Endothelial cell of umbilical vein (primary cell): Measurements from ENCODE around the gene EVI5. TPM values are rescaled to one million over a fixed set of nuclear protein-coding genes. Genes with fewer than 3 reads are reported as not detected.

ENCODE experiments used
- Bru-seq: library from RNA; stranded (reverse); fragments of 400-500 nt; gene quantifications from one replicate; lab custom pipeline; 2021; lab: Mats Ljungman, UMichigan
- BruChase-seq, 2 experiments: library from RNA; stranded (reverse); fragments of 400-500 nt; gene quantifications; one replicate each; lab custom pipeline; 2021; lab: Mats Ljungman, UMichigan
- BruUV-seq: library from RNA; stranded (reverse); fragments of 400-500 nt; replicated peaks from 2 replicates; lab custom pipeline; 2021; lab: Mats Ljungman, UMichigan
- CTCF ChIA-PET: fragments of 300-600, 350-600 bp; sonication (Branson Sonifier 250); formaldehyde crosslinking; loops from one replicate; lab custom pipeline; 2021; ENCODE audit warnings: antibody characterized with exemption, inconsistent platforms; lab: Charles Lee
- POLR2A ChIA-PET: fragments of 300-600, 350-600 bp; sonication (Branson Sonifier 250); formaldehyde crosslinking; loops from one replicate; lab custom pipeline; 2021; ENCODE audit warnings: antibody characterized with exemption, inconsistent platforms; lab: Charles Lee
- DNase-seq: peaks from one replicate; pipeline ENCODE4 v3.0.0-alpha.2; 2011; ENCODE audit warnings: low read depth, low spot score
- FAIRE-seq: peaks from 2 replicates; lab custom pipeline; 2011; peaks lifted over from hg19 to GRCh38; lab: Jason Lieb, UNC
- H2AFZ ChIP-seq: 2 replicates; pipeline ENCODE4 v1.6.0; 2012; ENCODE audit warnings: low read depth, low read length, control low read depth, inconsistent platforms
- H3K27ac ChIP-seq: 2 replicates; pipeline ENCODE4 v1.5.1; 2011; ENCODE audit warnings: low read depth, mild to moderate bottlenecking, control low read depth, low read length, moderate library complexity; ENCODE audit not compliant: insufficient read depth
- H3K27me3 ChIP-seq, 2 experiments: 2 replicates each; pipeline versions ENCODE4 v1.6.0 to v1.6.1; 2011; ENCODE audit warnings: low read length in 2 of 2, mixed read lengths in 1 of 2; ENCODE audit not compliant: control insufficient read depth in 2 of 2, insufficient read depth in 2 of 2
- H3K36me3 ChIP-seq, 2 experiments: 2 replicates in 1 of 2; 3 replicates in 1 of 2; pipeline ENCODE4 v1.5.1; 2011; ENCODE audit warnings: low read length in 2 of 2, mild to moderate bottlenecking in 1 of 2, moderate library complexity in 1 of 2; ENCODE audit not compliant: control insufficient read depth in 2 of 2, insufficient read depth in 2 of 2; ENCODE audit errors: extremely low read depth in 1 of 2
- H3K4me1 ChIP-seq: 3 replicates; pipeline ENCODE4 v1.5.1; 2011; ENCODE audit warnings: mild to moderate bottlenecking, low read length; ENCODE audit not compliant: control insufficient read depth, insufficient read depth; ENCODE audit errors: extremely low read depth
- H3K4me2 ChIP-seq: 2 replicates; pipeline ENCODE4 v1.6.1; 2011; ENCODE audit warnings: low read length, control low read depth, mixed read lengths; ENCODE audit not compliant: insufficient read depth
- H3K4me3 ChIP-seq, 3 experiments: fragments of 200-600 bp in 1 of 3; sonication (generic), shearing (Covaris generic) in 1 of 3; replicated peaks in 1 of 3; 2 replicates each; pipeline ENCODE4 v1.5.1; 2011 to 2016; ENCODE audit warnings: control low read depth in 3 of 3, low read length in 3 of 3, mild to moderate bottlenecking in 2 of 3, inconsistent platforms in 1 of 3, low read depth in 1 of 3, moderate library complexity in 1 of 3; ENCODE audit not compliant: insufficient read depth in 1 of 3
- H3K79me2 ChIP-seq: 2 replicates; pipeline ENCODE4 v1.6.0; 2012; ENCODE audit warnings: low read length, inconsistent platforms; ENCODE audit not compliant: control insufficient read depth, insufficient read depth
- H3K9ac ChIP-seq: replicated peaks from 2 replicates; pipeline ENCODE3; 2011; ENCODE audit warnings: low read length, control low read depth; ENCODE audit not compliant: insufficient read depth; ENCODE audit errors: extremely low read depth
- H3K9me1 ChIP-seq: replicated peaks from 3 replicates; pipeline ENCODE4 v1.6.0; 2011; ENCODE audit warnings: mild to moderate bottlenecking, low read length; ENCODE audit not compliant: control insufficient read depth, insufficient read depth; ENCODE audit errors: extremely low read depth
- H3K9me3 ChIP-seq: replicated peaks from 2 replicates; pipeline ENCODE4 v1.5.1; 2012; ENCODE audit warnings: low read length, inconsistent platforms; ENCODE audit not compliant: control insufficient read depth, insufficient read depth
- H4K20me1 ChIP-seq: replicated peaks from 2 replicates; pipeline ENCODE3; 2011; ENCODE audit warnings: mild to moderate bottlenecking, low read length; ENCODE audit not compliant: control insufficient read depth, insufficient read depth; ENCODE audit errors: extremely low read depth
- EZH2 ChIP-seq: IDR thresholded peaks from 2 replicates; pipeline ENCODE4 v1.6.1; 2012; ENCODE audit warnings: borderline replicate concordance, low read depth, mild to moderate bottlenecking, moderate library complexity, low read length, inconsistent platforms; ENCODE audit not compliant: severe bottlenecking
- MAX ChIP-seq: IDR thresholded peaks from 2 replicates; pipeline ENCODE4 v1.6.1; 2011; ENCODE audit not compliant: insufficient read depth, insufficient read length
- POLR2A ChIP-seq: IDR thresholded peaks from 2 replicates; pipeline ENCODE4 v1.6.1; 2012; ENCODE audit warnings: low read depth, mild to moderate bottlenecking, control low read depth, low read length
- POLR2AphosphoS5 ChIP-seq: IDR thresholded peaks from 2 replicates; pipeline ENCODE4 v1.6.1; 2012; ENCODE audit warnings: low read depth, mild to moderate bottlenecking, control low read depth, low read length, moderate library complexity; ENCODE audit not compliant: insufficient read depth
- dilution Hi-C: fragments of 300-500 bp; cut with MboI; formaldehyde crosslinking; loops from one replicate; pipeline ENCODE4 v1.15.0; 2019; ENCODE audit warnings: low sequenced_read_pairs; ENCODE audit not compliant: extremely low pct_ligation_motif_present
- intact Hi-C: fragments of 100-400 bp; cut with micrococcal nuclease; formaldehyde crosslinking; loops from one replicate; pipeline ENCODE4 v1.10.0; 2022
- long read RNA-seq: library from polyadenylated mRNA; stranded (forward); transcript quantifications from one replicate; pipeline ENCODE4 v2.0.0, GENCODE V29; 2021
- polyA minus RNA-seq, 3 experiments: library from RNA; depleted of rRNA, polyadenylated mRNA; stranded (reverse); fragments of >200 nt; gene quantifications; 1 replicate in 1 of 3; 2 replicates in 2 of 3; pipeline ENCODE4 v1.2.3, GENCODE V29; 2011
- polyA plus RNA-seq, 4 experiments: library from polyadenylated mRNA; depleted of rRNA in 3 of 4; stranded (reverse) in 3 of 4; unstranded in 1 of 4; fragments of >200 nt; gene quantifications; 2 replicates each; pipeline versions ENCODE4 v1.2.1 to v1.2.3, GENCODE V29; 2011 to 2012; ENCODE audit warnings: missing spikeins in 1 of 4
- total RNA-seq: library from RNA; stranded (reverse); gene quantifications from 2 replicates; pipeline ENCODE4 v1.2.3, GENCODE V29; 2021

EVI5 gene
- total RNA-seq, result 26.2 and 34.4 TPM in 2 replicates
- 5.0 TPM in 2 replicates for polyA plus RNA-seq
- polyA plus RNA-seq (2011; cell fraction: cytosol; rRNA removed), result 7.5 and 7.7 TPM in 2 replicates
- polyA plus RNA-seq (2011; cell fraction: nucleus; rRNA removed), result 8.2 and 11.2 TPM in 2 replicates
- 8.0 and 11.0 TPM in 2 replicates for polyA plus RNA-seq (2012)
- 14.8 and 23.3 TPM in 2 replicates for polyA minus RNA-seq
- 15.6 TPM for polyA minus RNA-seq (2011; cell fraction: cytosol; rRNA and poly(A)+ RNA removed)
- polyA minus RNA-seq (2011; cell fraction: nucleus; rRNA and poly(A)+ RNA removed), result 30.0 and 35.6 TPM in 2 replicates
- Bru-seq, nascent RNA, result percentile 80 among the genes with signal in this experiment
- percentile 70 among the genes with signal in this experiment for BruChase-seq, experiment 1, labeled RNA remaining after a 6-hour chase
- percentile 75 among the genes with signal in this experiment for BruChase-seq, experiment 2, labeled RNA remaining after a 2-hour chase
- long read RNA-seq, partial matches to known transcripts, result 3 of 25 reads
- long read RNA-seq, other reads (novel, unspliced or antisense), result 22 of 25 reads

GRCh38 chr1:92784639-92785500, at the start of gene EVI5:
EVI5 (minus strand) TSS chr1:92785108; CDS start chr1:92736546, 48,562 bp downstream.
- BruUV-seq, result TSS peak; percentile 5
- H3K4me2 ChIP-seq, result peak within 1 kb of the TSS; percentile 97
- dilution Hi-C loops, result no loop called here
- POLR2A ChIA-PET, result interaction anchor here (1.1 kb wide), 1 partner anchor 8 kb away, joined by 6 read pairs; no protein-coding TSS in a partner anchor
- peaks cover 3% of the 10 kb centered on the region for H3K4me1 ChIP-seq
- peak; percentile 99 for DNase-seq
- no peaks in the 10 kb centered on the region for H3K9me3 ChIP-seq
- no peaks in the 10 kb centered on the region for H3K9me1 ChIP-seq
- no peaks in the 10 kb centered on the region for H4K20me1 ChIP-seq
- no peaks in the 10 kb centered on the region for H3K27me3 ChIP-seq
- H3K4me3 ChIP-seq, result peak within 1 kb of the TSS; percentile 73 to 88 (median 77)
- intact Hi-C loops, result loop anchor here (1.0 kb wide), 3 partner anchors 33 to 47 kb away; partner anchors contain the start of gene RPL5
- H3K36me3 ChIP-seq, result no peaks in the 10 kb centered on the region
- H2AFZ ChIP-seq, result peak within 1 kb of the TSS; percentile 88
- CTCF ChIA-PET, result interaction anchor here (0.7 to 4.8 kb wide), 7 partner anchors 10 to 475 kb away, joined by 3 to 43 read pairs (median 8); partner anchors contain the start of gene RPL5
- H3K79me2 ChIP-seq, result peaks cover 26% of the 10 kb centered on the region
- peak within 1 kb of the TSS; percentile 97 for H3K27ac ChIP-seq
- peak within 1 kb of the TSS; percentile 96 for H3K9ac ChIP-seq
- peak; percentile 78 for TF ChIP-seq POLR2A
- TF ChIP-seq EZH2, result no peak
- peak; percentile 93 for TF ChIP-seq MAX
- peak; percentile 31 for TF ChIP-seq POLR2AphosphoS5
- FAIRE-seq, result peak; percentile 92
